Caco-2 (cell line): ENCODE results near the gene CFAP251. TPM values are rescaled to one million over a fixed set of nuclear protein-coding genes. Genes with fewer than 3 reads are reported as not detected.

ENCODE experiments used
- BruUV-seq: library from RNA; stranded (reverse); fragments of 400-500 nt; replicated peaks from 2 replicates; lab custom pipeline; 2021; lab: Mats Ljungman, UMichigan
- CTCF ChIA-PET: fragments of 300-600 bp; sonication (Branson Sonifier 250); formaldehyde crosslinking; loops from one replicate; lab custom pipeline; 2022; ENCODE audit warnings: antibody characterized with exemption; lab: Charles Lee
- POLR2A ChIA-PET: fragments of 300-600 bp; sonication (Branson Sonifier 250); formaldehyde crosslinking; loops from one replicate; lab custom pipeline; 2022; ENCODE audit warnings: antibody characterized with exemption; lab: Charles Lee
- DNase-seq, 2 experiments: peaks; one replicate each; pipeline versions ENCODE4 v3.0.0 to v3.0.0-alpha.2; 2020 to 2022
- H3K27me3 ChIP-seq: replicated peaks from 2 replicates; pipeline ENCODE4 v1.6.0; 2011; ENCODE audit warnings: low read length; ENCODE audit not compliant: control insufficient read depth, insufficient read depth
- H3K36me3 ChIP-seq: 2 replicates; pipeline ENCODE4 v1.5.1; 2011; ENCODE audit warnings: low read length; ENCODE audit not compliant: control insufficient read depth, insufficient read depth
- H3K4me1 ChIP-seq: fragments of 250-450 bp; sonication (Bioruptor Pico); 2 replicates; pipeline ENCODE4 v1.5.1; 2020; ENCODE audit warnings: mild to moderate bottlenecking
- H3K4me3 ChIP-seq: 2 replicates; pipeline ENCODE4 v1.5.1; 2011; ENCODE audit warnings: low read depth, mild to moderate bottlenecking, control low read depth, low read length
- H3K9me3 ChIP-seq: fragments of 250-450 bp; sonication (Bioruptor Pico); 2 replicates; pipeline ENCODE4 v1.5.1; 2020; ENCODE audit warnings: mild to moderate bottlenecking, moderate library complexity
- H3K27ac Mint-ChIP-seq: one replicate; pipeline ENCODE4 v1.8.0; 2022; ENCODE audit warnings: mixed read lengths; ENCODE audit not compliant: unreplicated experiment
- H3K27me3 Mint-ChIP-seq: one replicate; pipeline ENCODE4 v1.8.0; 2022; ENCODE audit warnings: mixed read lengths; ENCODE audit not compliant: insufficient read depth, unreplicated experiment
- H3K36me3 Mint-ChIP-seq: one replicate; pipeline ENCODE4 v1.8.0; 2022; ENCODE audit warnings: mild to moderate bottlenecking, mixed read lengths; ENCODE audit not compliant: insufficient read depth, unreplicated experiment
- H3K4me1 Mint-ChIP-seq: one replicate; pipeline ENCODE4 v1.8.0; 2022; ENCODE audit warnings: low read depth, mixed read lengths; ENCODE audit not compliant: unreplicated experiment
- H3K4me3 Mint-ChIP-seq: one replicate; pipeline ENCODE4 v1.8.0; 2022; ENCODE audit warnings: mild to moderate bottlenecking, moderate library complexity, mixed read lengths; ENCODE audit not compliant: unreplicated experiment
- H3K9me3 Mint-ChIP-seq: one replicate; pipeline ENCODE4 v1.8.0; 2022; ENCODE audit warnings: mixed read lengths; ENCODE audit not compliant: unreplicated experiment
- intact Hi-C: fragments of 100-400 bp; cut with micrococcal nuclease; formaldehyde crosslinking; loops from one replicate; pipeline ENCODE4 v1.10.0; 2022; ENCODE audit not compliant: unreplicated experiment
- total RNA-seq: library from RNA; stranded (reverse); gene quantifications from 2 replicates; pipeline ENCODE4 v1.2.3, GENCODE V29; 2022
- TF ChIP-seq, protein P1 (sequence below), 2 experiments: fragments of 200-600 bp in 1 of 2; IDR thresholded peaks; 1 replicate in 1 of 2; 2 replicates in 1 of 2; pipeline versions ENCODE4 v1.5.1 to v1.8.0; 2011 to 2022; ENCODE audit warnings: antibody characterized with exemption in 1 of 2, control low read depth in 1 of 2, inconsistent platforms in 1 of 2, low read depth in 1 of 2, low read length in 1 of 2, mild to moderate bottlenecking in 1 of 2, moderate library complexity in 1 of 2; ENCODE audit not compliant: insufficient read depth in 1 of 2, severe bottlenecking in 1 of 2, unreplicated experiment in 1 of 2

Gene CFAP251
- total RNA-seq, 1 experiment from 2014 or later: 1.2 TPM

DNA sequence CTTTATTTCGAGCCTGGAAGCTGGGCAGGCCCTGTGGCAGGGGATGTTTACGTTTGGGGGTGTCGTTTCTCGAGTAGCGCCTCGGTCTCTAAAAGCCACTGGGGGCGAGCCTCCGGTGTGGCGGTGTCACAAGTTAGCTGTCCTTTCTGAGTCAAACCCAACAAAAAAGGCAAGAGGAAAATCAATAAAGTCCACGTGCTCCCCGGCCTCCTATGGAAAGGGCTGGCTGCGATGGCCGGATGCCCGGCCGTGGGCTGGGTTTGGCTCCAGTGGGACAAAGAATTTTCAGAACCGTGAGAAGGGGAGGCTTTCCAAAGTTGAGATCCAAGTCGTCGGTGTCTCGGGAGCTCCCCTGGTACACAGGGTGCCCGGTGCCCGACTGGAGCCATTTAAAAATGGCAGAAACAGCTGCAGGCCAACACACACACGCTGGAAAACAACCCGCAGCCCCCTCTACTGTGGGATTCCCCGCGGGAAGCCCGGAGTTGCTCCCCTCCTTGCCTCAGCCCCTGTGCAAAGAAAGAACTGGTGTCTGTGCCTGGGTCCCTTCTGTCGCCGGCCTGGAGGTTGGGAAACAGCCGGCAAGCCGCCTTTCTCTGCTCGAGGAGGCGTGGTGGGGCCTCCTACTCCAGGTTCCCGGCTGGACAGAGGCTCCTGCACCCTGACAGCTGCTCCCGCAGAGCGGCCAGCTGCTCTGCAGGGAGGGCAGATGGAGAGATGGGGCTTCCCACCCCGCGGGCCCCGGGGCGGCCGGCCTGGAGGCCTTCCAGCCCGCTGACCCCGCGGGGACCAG is 105.1 kb downstream of the CFAP251 start:
- BruUV-seq: TSS peak; percentile 54
- H3K4me3 ChIP-seq: peak overlapping the region; percentile 65
- Mint-ChIP-seq H3K27me3 (no peaks in the 10 kb centered on the region), H3K27ac (peak overlapping the region; percentile 39), H3K9me3 (peaks cover 14% of the 10 kb centered on the region), H3K4me3 (peak overlapping the region; percentile 77), H3K36me3 (no peaks in the 10 kb centered on the region), H3K4me1 (no peaks in the 10 kb centered on the region)
- peaks cover 10% of the 10 kb centered on the region for H3K4me1 ChIP-seq
- H3K27me3 ChIP-seq: no peaks in the 10 kb centered on the region
- DNase-seq: peak; percentile 42 to 55
- POLR2A ChIA-PET: interaction anchor here (0.5 to 0.8 kb wide), 2 partner anchors 25 to 55 kb away, joined by 3 read pairs; partner anchors contain the start of gene MLXIP
- peaks cover 8% of the 10 kb centered on the region; the same call in 1 of the 2 replicates for H3K9me3 ChIP-seq
- CTCF ChIA-PET: interaction anchor here (0.7 kb wide), 2 partner anchors 103 to 133 kb away, joined by 3 read pairs; no protein-coding TSS in a partner anchor
- intact Hi-C loops: loop anchor here (2.0 kb wide), 1 partner anchor 17 kb away; no protein-coding TSS in a partner anchor
- no peaks in the 10 kb centered on the region for H3K36me3 ChIP-seq
- TF ChIP-seq, protein P1, sequence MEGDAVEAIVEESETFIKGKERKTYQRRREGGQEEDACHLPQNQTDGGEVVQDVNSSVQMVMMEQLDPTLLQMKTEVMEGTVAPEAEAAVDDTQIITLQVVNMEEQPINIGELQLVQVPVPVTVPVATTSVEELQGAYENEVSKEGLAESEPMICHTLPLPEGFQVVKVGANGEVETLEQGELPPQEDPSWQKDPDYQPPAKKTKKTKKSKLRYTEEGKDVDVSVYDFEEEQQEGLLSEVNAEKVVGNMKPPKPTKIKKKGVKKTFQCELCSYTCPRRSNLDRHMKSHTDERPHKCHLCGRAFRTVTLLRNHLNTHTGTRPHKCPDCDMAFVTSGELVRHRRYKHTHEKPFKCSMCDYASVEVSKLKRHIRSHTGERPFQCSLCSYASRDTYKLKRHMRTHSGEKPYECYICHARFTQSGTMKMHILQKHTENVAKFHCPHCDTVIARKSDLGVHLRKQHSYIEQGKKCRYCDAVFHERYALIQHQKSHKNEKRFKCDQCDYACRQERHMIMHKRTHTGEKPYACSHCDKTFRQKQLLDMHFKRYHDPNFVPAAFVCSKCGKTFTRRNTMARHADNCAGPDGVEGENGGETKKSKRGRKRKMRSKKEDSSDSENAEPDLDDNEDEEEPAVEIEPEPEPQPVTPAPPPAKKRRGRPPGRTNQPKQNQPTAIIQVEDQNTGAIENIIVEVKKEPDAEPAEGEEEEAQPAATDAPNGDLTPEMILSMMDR (IDR thresholded peaks at IDR 0.05; ENCODE audit: insufficient read depth in 1 of 2, low read depth in 1 of 2, low read length in 1 of 2, severe bottlenecking in 1 of 2, unreplicated experiment in 1 of 2): no peak

DNA sequence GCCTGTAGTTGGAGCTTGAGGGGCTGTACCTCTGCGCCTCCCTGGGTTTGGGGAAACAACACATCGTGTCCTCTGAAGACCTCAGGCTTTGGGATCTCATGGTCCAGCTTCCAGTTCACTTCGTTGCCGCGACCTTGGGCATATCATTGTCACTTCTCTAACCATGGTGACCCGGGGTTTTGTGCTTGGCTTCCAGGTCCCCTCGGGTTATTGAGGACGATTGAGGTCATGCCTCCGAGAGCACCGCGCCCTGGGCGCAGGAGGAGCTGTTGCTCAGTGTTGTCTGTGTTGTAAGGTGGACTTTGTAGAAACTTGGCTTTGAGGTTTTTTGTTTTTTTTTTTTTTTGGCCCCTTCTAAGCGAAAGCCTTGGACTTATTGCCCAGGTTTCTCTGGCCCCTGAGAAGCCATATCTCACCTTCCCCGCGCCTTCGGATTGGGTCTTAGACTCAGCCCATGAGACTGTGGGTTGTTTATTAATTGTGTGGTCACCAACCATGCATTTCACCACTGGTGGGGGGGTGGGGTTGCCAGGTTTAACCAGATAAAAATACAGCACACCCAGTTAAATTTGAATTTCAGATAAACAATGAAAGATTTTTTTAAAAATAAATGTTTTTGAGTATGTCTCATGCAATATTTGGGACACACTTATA is 105.9 kb downstream of the CFAP251 start:
- Histone ChIP-seq H3K27me3 (no peaks in the 10 kb centered on the region), H3K4me1 (peaks cover 10% of the 10 kb centered on the region), H3K4me3 (no peak overlapping the region), H3K9me3 (peaks cover 4% of the 10 kb centered on the region; the same call in 1 of the 2 replicates), H3K36me3 (no peaks in the 10 kb centered on the region)
- H3K9me3 Mint-ChIP-seq: peaks cover 7% of the 10 kb centered on the region
- BruUV-seq: no TSS peak
- ChIA-PET POLR2A (no interaction called here), CTCF (interaction anchor here (0.5 to 0.7 kb wide), 2 partner anchors 104 to 301 kb away, joined by 3 to 4 read pairs; no protein-coding TSS in a partner anchor)
- H3K4me1 Mint-ChIP-seq: no peaks in the 10 kb centered on the region
- H3K27me3 Mint-ChIP-seq: no peaks in the 10 kb centered on the region
- peak overlapping the region; percentile 77 for H3K4me3 Mint-ChIP-seq
- no peak overlapping the region for H3K27ac Mint-ChIP-seq
- no peak for DNase-seq
- TF ChIP-seq, protein P1 (IDR thresholded peaks at IDR 0.05; ENCODE audit: insufficient read depth in 1 of 2, low read depth in 1 of 2, low read length in 1 of 2, severe bottlenecking in 1 of 2, unreplicated experiment in 1 of 2): no peak
- intact Hi-C loops: no loop called here
- no peaks in the 10 kb centered on the region for H3K36me3 Mint-ChIP-seq

DNA sequence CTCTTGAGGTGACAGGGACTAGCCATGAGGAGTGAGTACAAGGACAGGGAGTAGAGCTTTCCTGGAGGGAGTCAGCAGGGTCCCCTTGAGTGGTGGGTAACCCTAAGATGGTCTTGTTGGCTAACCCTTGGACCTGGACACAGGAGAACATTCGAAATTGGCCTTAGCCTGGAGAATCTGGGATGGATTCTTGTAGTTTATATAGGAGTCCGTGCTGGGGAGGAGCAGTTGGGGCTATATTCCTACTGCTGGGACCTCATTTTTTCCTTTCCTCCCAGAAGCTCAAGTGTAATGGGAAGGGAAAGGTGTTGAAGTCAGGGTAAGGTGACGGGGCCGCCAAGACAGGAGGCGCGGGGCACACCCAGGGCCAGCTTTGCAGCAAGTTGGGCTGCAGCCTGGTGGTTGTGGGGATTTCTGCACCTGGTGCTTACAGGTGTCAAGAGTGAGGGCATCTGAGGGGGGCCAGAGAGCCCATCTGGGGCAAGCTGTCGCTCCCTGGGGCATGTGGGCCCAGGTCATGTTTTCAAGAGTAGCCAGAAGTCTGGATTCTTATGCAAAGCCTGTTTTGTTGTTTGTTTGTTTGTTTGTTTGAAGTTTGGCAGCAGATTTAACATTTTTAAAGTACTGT is 108.4 kb downstream of the CFAP251 start:
- Histone ChIP-seq H3K9me3 (no peaks in the 10 kb centered on the region), H3K27me3 (no peaks in the 10 kb centered on the region), H3K4me3 (no peak overlapping the region), H3K4me1 (peaks cover 10% of the 10 kb centered on the region), H3K36me3 (no peaks in the 10 kb centered on the region)
- CTCF ChIA-PET: no interaction called here
- H3K27me3 Mint-ChIP-seq: no peaks in the 10 kb centered on the region
- H3K9me3 Mint-ChIP-seq: no peaks in the 10 kb centered on the region
- BruUV-seq: no TSS peak
- no peak for DNase-seq
- no peak overlapping the region for H3K27ac Mint-ChIP-seq
- TF ChIP-seq, protein P1 (IDR thresholded peaks at IDR 0.05; ENCODE audit: insufficient read depth in 1 of 2, low read depth in 1 of 2, low read length in 1 of 2, severe bottlenecking in 1 of 2, unreplicated experiment in 1 of 2): no peak
- no peaks in the 10 kb centered on the region for H3K4me1 Mint-ChIP-seq
- H3K36me3 Mint-ChIP-seq: no peaks in the 10 kb centered on the region
- intact Hi-C loops: no loop called here
- H3K4me3 Mint-ChIP-seq: no peak overlapping the region
- POLR2A ChIA-PET: no interaction called here
